B cell (primary cell): ENCODE results near the gene PXDC1.

Experiments
- EZH2 ChIP-seq: IDR thresholded peaks from 2 replicates; pipeline ENCODE4 v1.6.1; 2012; ENCODE audit warnings: borderline replicate concordance, low read depth, mild to moderate bottlenecking, moderate library complexity, low read length; ENCODE audit not compliant: insufficient read depth, poor library complexity, severe bottlenecking
- TF ChIP-seq, protein P1 (sequence below): fragments of 200-600 bp; IDR thresholded peaks from one replicate; pipeline ENCODE4 v1.8.0; 2022; ENCODE audit warnings: antibody characterized with exemption, mild to moderate bottlenecking

DNA sequence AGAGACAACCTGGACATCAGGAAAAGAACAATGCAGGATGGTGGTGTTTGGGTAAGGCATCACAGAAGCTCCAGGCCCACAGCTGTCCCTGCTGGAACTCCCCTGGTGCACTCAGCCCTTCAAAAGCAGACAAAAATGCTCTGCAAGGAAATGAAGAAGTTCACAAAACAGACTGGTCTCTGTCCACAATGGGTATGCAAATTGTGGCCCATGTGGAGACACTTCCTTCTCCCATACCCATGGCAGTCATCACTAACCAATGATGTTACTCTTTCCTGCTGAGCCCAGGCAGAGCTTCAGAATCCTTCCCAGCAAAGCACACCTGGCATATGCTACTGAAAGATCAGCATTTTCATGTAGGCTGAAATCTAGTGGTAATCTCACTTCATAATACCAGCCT, 42.6 kb upstream of the PXDC1 start:
- TF ChIP-seq, protein P1, sequence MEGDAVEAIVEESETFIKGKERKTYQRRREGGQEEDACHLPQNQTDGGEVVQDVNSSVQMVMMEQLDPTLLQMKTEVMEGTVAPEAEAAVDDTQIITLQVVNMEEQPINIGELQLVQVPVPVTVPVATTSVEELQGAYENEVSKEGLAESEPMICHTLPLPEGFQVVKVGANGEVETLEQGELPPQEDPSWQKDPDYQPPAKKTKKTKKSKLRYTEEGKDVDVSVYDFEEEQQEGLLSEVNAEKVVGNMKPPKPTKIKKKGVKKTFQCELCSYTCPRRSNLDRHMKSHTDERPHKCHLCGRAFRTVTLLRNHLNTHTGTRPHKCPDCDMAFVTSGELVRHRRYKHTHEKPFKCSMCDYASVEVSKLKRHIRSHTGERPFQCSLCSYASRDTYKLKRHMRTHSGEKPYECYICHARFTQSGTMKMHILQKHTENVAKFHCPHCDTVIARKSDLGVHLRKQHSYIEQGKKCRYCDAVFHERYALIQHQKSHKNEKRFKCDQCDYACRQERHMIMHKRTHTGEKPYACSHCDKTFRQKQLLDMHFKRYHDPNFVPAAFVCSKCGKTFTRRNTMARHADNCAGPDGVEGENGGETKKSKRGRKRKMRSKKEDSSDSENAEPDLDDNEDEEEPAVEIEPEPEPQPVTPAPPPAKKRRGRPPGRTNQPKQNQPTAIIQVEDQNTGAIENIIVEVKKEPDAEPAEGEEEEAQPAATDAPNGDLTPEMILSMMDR, result no peak
- TF ChIP-seq EZH2, result no peak
